ENCODE results near the gene OR7G1.

GRCh38 chr19:9075064-9075949 is 40.3 kb downstream of the OR7G1 start:
- TF ChIP-seq CTCF (IDR thresholded peaks at IDR 0.05; ENCODE audit: poor library complexity) (no peak), EZH2 (IDR thresholded peaks at IDR 0.05; ENCODE audit: borderline replicate concordance) (no peak), EZH2phosphoT487 (IDR thresholded peaks at IDR 0.05; ENCODE audit: low read depth, severe bottlenecking, unreplicated experiment) (no peak)

Measured in hepatocyte (in vitro differentiated cells).